ENCODE measurements around the gene AHCYL2. TPM values are rescaled to one million over a fixed set of nuclear protein-coding genes. Genes with fewer than 3 reads are reported as not detected.

The AHCYL2 gene
- polyA plus RNA-seq, 2 donors = 3.8 to 5.5 TPM

- WGBS, 2 donors = 58 to 68% methylated on average over 3 of the region's 3 CpGs
- H3K4me1 ChIP-seq (ENCODE audit: control insufficient read depth in 2 of 2, insufficient read depth in 2 of 2, low read length in 1 of 2) = peaks cover 0 to 2% of the 10 kb centered on the region in 2 donors
- no peaks in the 10 kb centered on the region for H3K9me3 ChIP-seq (ENCODE audit: control insufficient read depth in 2 of 2, insufficient read depth in 1 of 2, low read depth in 1 of 2, low read length in 1 of 2)
- H3K4me3 ChIP-seq (ENCODE audit: low read depth in 1 of 2, low read length in 2 of 2) = no peak overlapping the region
- no peak overlapping the region for H3K27ac ChIP-seq (ENCODE audit: low read depth in 2 of 2, low read length in 1 of 2)
- no peaks in the 10 kb centered on the region for H3K36me3 ChIP-seq (ENCODE audit: control insufficient read depth in 2 of 2, insufficient read depth in 2 of 2, low read length in 1 of 2)
- no peaks in the 10 kb centered on the region for H3K27me3 ChIP-seq (ENCODE audit: control insufficient read depth in 1 of 2, insufficient read depth in 2 of 2, low read length in 2 of 2)
Measured at GRCh38 chr7:129191272-129191671, 33.6 kb upstream of the AHCYL2 start.

- Histone ChIP-seq H3K27me3 (ENCODE audit: control insufficient read depth in 1 of 2, insufficient read depth in 2 of 2, low read length in 2 of 2) (no peaks in the 10 kb centered on the region), H3K27ac (ENCODE audit: low read depth in 2 of 2, low read length in 1 of 2) (no peak overlapping the region), H3K9me3 (ENCODE audit: control insufficient read depth in 2 of 2, insufficient read depth in 1 of 2, low read depth in 1 of 2, low read length in 1 of 2) (no peaks in the 10 kb centered on the region), H3K4me3 (ENCODE audit: low read depth in 1 of 2, low read length in 2 of 2) (no peak overlapping the region), H3K36me3 (ENCODE audit: control insufficient read depth in 2 of 2, insufficient read depth in 2 of 2, low read length in 1 of 2) (no peaks in the 10 kb centered on the region), H3K4me1 (ENCODE audit: control insufficient read depth in 2 of 2, insufficient read depth in 2 of 2, low read length in 1 of 2) (no peaks in the 10 kb centered on the region)
- 83 to 96% methylated on average over 3 of the region's 3 CpGs for WGBS, 2 donors
Measured at GRCh38 chr7:129193892-129194291, 30.9 kb upstream of the AHCYL2 start.

- no peaks in the 10 kb centered on the region for H3K36me3 ChIP-seq (ENCODE audit: control insufficient read depth in 2 of 2, insufficient read depth in 2 of 2, low read length in 1 of 2)
- no peak overlapping the region for H3K27ac ChIP-seq (ENCODE audit: low read depth in 2 of 2, low read length in 1 of 2)
- no peaks in the 10 kb centered on the region for H3K27me3 ChIP-seq (ENCODE audit: control insufficient read depth in 1 of 2, insufficient read depth in 2 of 2, low read length in 2 of 2)
- no peaks in the 10 kb centered on the region for H3K4me1 ChIP-seq (ENCODE audit: control insufficient read depth in 2 of 2, insufficient read depth in 2 of 2, low read length in 1 of 2)
- H3K9me3 ChIP-seq (ENCODE audit: control insufficient read depth in 2 of 2, insufficient read depth in 1 of 2, low read depth in 1 of 2, low read length in 1 of 2) = no peaks in the 10 kb centered on the region
- 79 to 88% methylated on average over 4 of the region's 4 CpGs for WGBS, 2 donors
- no peak overlapping the region for H3K4me3 ChIP-seq (ENCODE audit: low read depth in 1 of 2, low read length in 2 of 2)
Measured at GRCh38 chr7:129197771-129198170, 27.1 kb upstream of the AHCYL2 start.

GRCh38 chr7:129199406-129199805 lies 25.4 kb upstream of the AHCYL2 start:
- WGBS, 2 donors = 94 to 99% methylated on average over 4 of the region's 4 CpGs
- no peaks in the 10 kb centered on the region for H3K27me3 ChIP-seq (ENCODE audit: control insufficient read depth in 1 of 2, insufficient read depth in 2 of 2, low read length in 2 of 2)

GRCh38 chr7:129202058-129202777 lies 22.6 kb upstream of the AHCYL2 start:
- WGBS, 2 donors = 79 to 88% methylated on average over 8 of the region's 8 CpGs
- Histone ChIP-seq H3K9me3 (ENCODE audit: control insufficient read depth in 2 of 2, insufficient read depth in 1 of 2, low read depth in 1 of 2, low read length in 1 of 2) (no peaks in the 10 kb centered on the region), H3K4me3 (ENCODE audit: low read depth in 1 of 2, low read length in 2 of 2) (no peak overlapping the region), H3K36me3 (ENCODE audit: control insufficient read depth in 2 of 2, insufficient read depth in 2 of 2, low read length in 1 of 2) (peaks cover 0 to 6% of the 10 kb centered on the region in 2 donors), H3K4me1 (ENCODE audit: control insufficient read depth in 2 of 2, insufficient read depth in 2 of 2, low read length in 1 of 2) (no peaks in the 10 kb centered on the region), H3K27ac (ENCODE audit: low read depth in 2 of 2, low read length in 1 of 2) (no peak overlapping the region), H3K27me3 (ENCODE audit: control insufficient read depth in 1 of 2, insufficient read depth in 2 of 2, low read length in 2 of 2) (no peaks in the 10 kb centered on the region)

More at GRCh38 chr7:129199406-129199805, 25.4 kb upstream of the AHCYL2 start:
- Histone ChIP-seq H3K4me1 (ENCODE audit: control insufficient read depth in 2 of 2, insufficient read depth in 2 of 2, low read length in 1 of 2) (no peaks in the 10 kb centered on the region), H3K27ac (ENCODE audit: low read depth in 2 of 2, low read length in 1 of 2) (no peak overlapping the region), H3K9me3 (ENCODE audit: control insufficient read depth in 2 of 2, insufficient read depth in 1 of 2, low read depth in 1 of 2, low read length in 1 of 2) (no peaks in the 10 kb centered on the region), H3K4me3 (ENCODE audit: low read depth in 1 of 2, low read length in 2 of 2) (no peak overlapping the region), H3K36me3 (ENCODE audit: control insufficient read depth in 2 of 2, insufficient read depth in 2 of 2, low read length in 1 of 2) (no peaks in the 10 kb centered on the region)

GRCh38 chr7:129203050-129203741 lies 21.6 kb upstream of the AHCYL2 start:
- no peaks in the 10 kb centered on the region for H3K27me3 ChIP-seq (ENCODE audit: control insufficient read depth in 1 of 2, insufficient read depth in 2 of 2, low read length in 2 of 2)
- WGBS, 2 donors = 87 to 91% methylated on average over 13 to 14 of the region's 14 CpGs

GRCh38 chr7:129205126-129205818 lies 19.6 kb upstream of the AHCYL2 start:
- 89 to 90% methylated on average over 29 of the region's 29 CpGs for WGBS, 2 donors
- Histone ChIP-seq H3K27ac (ENCODE audit: low read depth in 2 of 2, low read length in 1 of 2) (no peak overlapping the region), H3K36me3 (ENCODE audit: control insufficient read depth in 2 of 2, insufficient read depth in 2 of 2, low read length in 1 of 2) (peaks cover 0 to 12% of the 10 kb centered on the region in 2 donors), H3K9me3 (ENCODE audit: control insufficient read depth in 2 of 2, insufficient read depth in 1 of 2, low read depth in 1 of 2, low read length in 1 of 2) (no peaks in the 10 kb centered on the region), H3K4me1 (ENCODE audit: control insufficient read depth in 2 of 2, insufficient read depth in 2 of 2, low read length in 1 of 2) (peaks cover 0 to 2% of the 10 kb centered on the region in 2 donors), H3K27me3 (ENCODE audit: control insufficient read depth in 1 of 2, insufficient read depth in 2 of 2, low read length in 2 of 2) (no peaks in the 10 kb centered on the region), H3K4me3 (ENCODE audit: low read depth in 1 of 2, low read length in 2 of 2) (no peak overlapping the region)

More at GRCh38 chr7:129203050-129203741, 21.6 kb upstream of the AHCYL2 start:
- Histone ChIP-seq H3K4me3 (ENCODE audit: low read depth in 1 of 2, low read length in 2 of 2) (no peak overlapping the region), H3K4me1 (ENCODE audit: control insufficient read depth in 2 of 2, insufficient read depth in 2 of 2, low read length in 1 of 2) (no peaks in the 10 kb centered on the region), H3K27ac (ENCODE audit: low read depth in 2 of 2, low read length in 1 of 2) (no peak overlapping the region), H3K9me3 (ENCODE audit: control insufficient read depth in 2 of 2, insufficient read depth in 1 of 2, low read depth in 1 of 2, low read length in 1 of 2) (no peaks in the 10 kb centered on the region), H3K36me3 (ENCODE audit: control insufficient read depth in 2 of 2, insufficient read depth in 2 of 2, low read length in 1 of 2) (peaks cover 0 to 6% of the 10 kb centered on the region in 2 donors)

- Histone ChIP-seq H3K27me3 (ENCODE audit: control insufficient read depth in 1 of 2, insufficient read depth in 2 of 2, low read length in 2 of 2) (no peaks in the 10 kb centered on the region), H3K27ac (ENCODE audit: low read depth in 2 of 2, low read length in 1 of 2) (no peak overlapping the region), H3K9me3 (ENCODE audit: control insufficient read depth in 2 of 2, insufficient read depth in 1 of 2, low read depth in 1 of 2, low read length in 1 of 2) (no peaks in the 10 kb centered on the region), H3K4me3 (ENCODE audit: low read depth in 1 of 2, low read length in 2 of 2) (no peak overlapping the region), H3K36me3 (ENCODE audit: control insufficient read depth in 2 of 2, insufficient read depth in 2 of 2, low read length in 1 of 2) (peaks cover 0 to 15% of the 10 kb centered on the region in 2 donors), H3K4me1 (ENCODE audit: control insufficient read depth in 2 of 2, insufficient read depth in 2 of 2, low read length in 1 of 2) (peaks cover 0 to 4% of the 10 kb centered on the region in 2 donors)
- 90 to 94% methylated on average over 18 of the region's 18 CpGs for WGBS, 2 donors
Measured at GRCh38 chr7:129205987-129206785, 18.6 kb upstream of the AHCYL2 start.

GRCh38 chr7:129208667-129209066 lies 16.2 kb upstream of the AHCYL2 start:
- peaks cover 0 to 15% of the 10 kb centered on the region in 2 donors for H3K36me3 ChIP-seq (ENCODE audit: control insufficient read depth in 2 of 2, insufficient read depth in 2 of 2, low read length in 1 of 2)
- no peak overlapping the region for H3K27ac ChIP-seq (ENCODE audit: low read depth in 2 of 2, low read length in 1 of 2)
- 75 to 81% methylated on average over 9 of the region's 9 CpGs for WGBS, 2 donors
- peaks cover 0 to 4% of the 10 kb centered on the region in 2 donors for H3K4me1 ChIP-seq (ENCODE audit: control insufficient read depth in 2 of 2, insufficient read depth in 2 of 2, low read length in 1 of 2)
- no peaks in the 10 kb centered on the region for H3K27me3 ChIP-seq (ENCODE audit: control insufficient read depth in 1 of 2, insufficient read depth in 2 of 2, low read length in 2 of 2)
- H3K4me3 ChIP-seq (ENCODE audit: low read depth in 1 of 2, low read length in 2 of 2) = no peak overlapping the region
- H3K9me3 ChIP-seq (ENCODE audit: control insufficient read depth in 2 of 2, insufficient read depth in 1 of 2, low read depth in 1 of 2, low read length in 1 of 2) = no peaks in the 10 kb centered on the region

Measured in esophagus (tissue), 2 donors.